Endothelial cell of umbilical vein (primary cell): ENCODE data around the gene AQP12A.
"Not testable (repeated sequence)": the region's sequence is repeated elsewhere in the genome, so short reads cannot be mapped to it uniquely, and the experiment has no call there.

ENCODE experiments used
- CTCF ChIP-seq, 2 donors: IDR thresholded peaks; 1 replicate in 1 of 2; 2 replicates in 1 of 2; pipeline ENCODE4 v1.5.1; 2011; ENCODE audit warnings: low read length in 2 of 2, mild to moderate bottlenecking in 2 of 2, moderate library complexity in 2 of 2, control low read depth in 1 of 2, inconsistent platforms in 1 of 2, low read depth in 1 of 2; ENCODE audit not compliant: insufficient read depth in 1 of 2; ENCODE audit errors: extremely low read depth in 1 of 2
- EZH2 ChIP-seq: IDR thresholded peaks from 2 replicates; pipeline ENCODE4 v1.6.1; 2012; ENCODE audit warnings: borderline replicate concordance, low read depth, mild to moderate bottlenecking, moderate library complexity, low read length, inconsistent platforms; ENCODE audit not compliant: severe bottlenecking
- FOS ChIP-seq: IDR thresholded peaks from 2 replicates; pipeline ENCODE4 v1.6.1; 2011; ENCODE audit warnings: mild to moderate bottlenecking, low read length, moderate library complexity, borderline replicate concordance; ENCODE audit not compliant: insufficient read depth
- GATA2 ChIP-seq: IDR thresholded peaks from 2 replicates; pipeline ENCODE4 v1.7.0; 2011; ENCODE audit warnings: low read depth, mild to moderate bottlenecking, moderate library complexity, mixed read lengths, low read length; ENCODE audit not compliant: insufficient read length, insufficient read depth
- JUN ChIP-seq: IDR thresholded peaks from 2 replicates; pipeline ENCODE4 v1.6.1; 2011; ENCODE audit warnings: borderline replicate concordance, low read depth; ENCODE audit not compliant: insufficient read length, insufficient read depth
- MYC ChIP-seq: IDR thresholded peaks from one replicate; pipeline ENCODE4 v1.6.1; 2011; ENCODE audit warnings: mild to moderate bottlenecking, low read depth, low read length
- POLR2A ChIP-seq: IDR thresholded peaks from 2 replicates; pipeline ENCODE4 v1.6.1; 2012; ENCODE audit warnings: low read depth, mild to moderate bottlenecking, control low read depth, low read length
- POLR2AphosphoS5 ChIP-seq: IDR thresholded peaks from 2 replicates; pipeline ENCODE4 v1.6.1; 2012; ENCODE audit warnings: low read depth, mild to moderate bottlenecking, control low read depth, low read length, moderate library complexity; ENCODE audit not compliant: insufficient read depth
- TF ChIP-seq, protein P1 (sequence below): IDR thresholded peaks from 2 replicates; pipeline ENCODE4 v1.6.1; 2011; ENCODE audit not compliant: insufficient read depth, insufficient read length

DNA sequence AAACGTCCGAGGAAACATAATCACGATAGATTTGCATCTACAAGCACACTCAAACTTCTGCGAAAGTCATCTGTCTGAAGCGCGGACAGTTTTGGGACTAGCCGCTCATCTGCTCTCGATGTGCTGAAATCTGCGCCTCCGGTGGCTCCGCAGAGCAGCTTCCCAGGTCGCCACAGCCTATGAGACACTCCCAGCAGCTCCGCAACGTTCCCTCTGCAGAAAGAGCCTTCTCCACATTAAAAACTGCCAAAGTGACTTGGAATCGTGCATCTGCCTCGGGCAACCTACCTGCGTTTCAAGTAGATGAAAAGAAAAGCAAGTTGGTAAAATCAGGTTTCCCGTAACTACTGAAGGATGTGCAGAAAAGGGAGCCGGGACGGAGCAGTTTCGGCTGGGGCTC is 8.9 kb downstream of the AQP12A start:
- not testable (repeated sequence) for TF ChIP-seq CTCF (IDR thresholded peaks at IDR 0.05; ENCODE audit: extremely low read depth in 1 of 2, insufficient read depth in 1 of 2, low read depth in 1 of 2, low read length in 2 of 2); POLR2AphosphoS5; POLR2A; EZH2; JUN; FOS; MYC; GATA2
- TF ChIP-seq, protein P1, sequence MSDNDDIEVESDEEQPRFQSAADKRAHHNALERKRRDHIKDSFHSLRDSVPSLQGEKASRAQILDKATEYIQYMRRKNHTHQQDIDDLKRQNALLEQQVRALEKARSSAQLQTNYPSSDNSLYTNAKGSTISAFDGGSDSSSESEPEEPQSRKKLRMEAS: not testable (repeated sequence)
